Stimulated activated effector memory CD8-positive, alpha-beta T cell treated with anti-CD3 and anti-CD28 coated beads, Interleukin-12 subunit alpha, Interleukin-12 subunit beta, amount 100 ng/mL, for 72 hours (primary cell): Measurements from ENCODE around the gene OLFML1.

Experiments
- ATAC-seq: fragments of 150-1000 bp; cut with Tn5 transposase; 2 replicates; pipeline ENCODE4 v1.10.0; 2021
- DNase-seq, 2 donors: peaks; one replicate each; pipeline ENCODE4 v3.0.0; 2021 to 2022; ENCODE audit warnings: low spot score in 2 of 2
- H3K27ac Mint-ChIP-seq: one replicate; pipeline ENCODE4 v1.8.0; 2022; ENCODE audit warnings: mild to moderate bottlenecking, mixed read lengths
- H3K36me3 Mint-ChIP-seq: one replicate; pipeline ENCODE4 v1.8.0; 2022; ENCODE audit warnings: mild to moderate bottlenecking, mixed read lengths
- H3K4me1 Mint-ChIP-seq: one replicate; pipeline ENCODE4 v1.8.0; 2022; ENCODE audit warnings: mixed read lengths
- H3K4me3 Mint-ChIP-seq: one replicate; pipeline ENCODE4 v1.8.0; 2022; ENCODE audit warnings: mild to moderate bottlenecking, mixed read lengths
- H3K9me3 Mint-ChIP-seq: one replicate; pipeline ENCODE4 v1.8.0; 2022; ENCODE audit warnings: mixed read lengths

OLFML1 gene

DNA sequence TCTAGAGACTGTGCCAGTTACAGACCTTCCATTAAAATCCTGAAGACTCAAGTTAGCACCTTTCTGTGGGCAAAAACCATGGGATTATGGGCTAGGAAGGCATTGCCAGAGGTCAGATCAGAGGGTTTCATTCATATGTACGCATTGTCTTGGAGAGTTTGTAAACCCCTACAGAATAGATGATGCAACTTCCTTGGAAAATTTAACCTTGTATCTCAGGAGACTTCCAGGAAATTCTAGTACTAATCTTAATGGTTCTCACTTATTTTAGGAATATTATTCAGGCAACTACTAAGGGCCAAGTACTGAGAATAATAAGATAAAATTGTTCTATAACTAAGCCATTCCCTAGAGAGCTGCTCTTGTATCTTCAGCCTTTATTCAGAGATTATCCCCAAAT is 6.9 kb downstream of the OLFML1 start:
- no peak overlapping the region for H3K27ac Mint-ChIP-seq
- H3K4me1 Mint-ChIP-seq = no peaks in the 10 kb centered on the region
- H3K9me3 Mint-ChIP-seq = no peaks in the 10 kb centered on the region
- DNase-seq (no peak), ATAC-seq (no peak)
- H3K4me3 Mint-ChIP-seq = no peak overlapping the region
- H3K36me3 Mint-ChIP-seq = no peaks in the 10 kb centered on the region

DNA sequence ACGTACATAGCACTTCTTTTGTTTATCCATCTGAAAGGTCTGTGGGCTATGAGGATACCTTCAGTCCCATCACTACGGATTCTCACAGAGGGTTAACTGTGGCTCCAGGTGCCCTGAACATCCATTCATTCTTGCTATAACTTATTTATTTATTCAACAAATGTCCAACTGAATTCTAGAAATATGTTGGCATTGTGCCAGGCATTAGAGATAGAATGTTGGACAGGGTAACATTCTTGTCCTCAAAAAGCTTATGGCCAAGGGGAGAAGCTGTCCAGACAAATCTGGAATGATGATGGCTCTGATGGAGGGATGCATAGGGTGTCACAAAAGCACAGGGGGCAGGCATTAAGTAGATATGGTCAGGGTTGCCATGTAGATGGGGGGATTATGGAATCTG is 8.4 kb downstream of the OLFML1 start:
- no peak overlapping the region for H3K27ac Mint-ChIP-seq

DNA sequence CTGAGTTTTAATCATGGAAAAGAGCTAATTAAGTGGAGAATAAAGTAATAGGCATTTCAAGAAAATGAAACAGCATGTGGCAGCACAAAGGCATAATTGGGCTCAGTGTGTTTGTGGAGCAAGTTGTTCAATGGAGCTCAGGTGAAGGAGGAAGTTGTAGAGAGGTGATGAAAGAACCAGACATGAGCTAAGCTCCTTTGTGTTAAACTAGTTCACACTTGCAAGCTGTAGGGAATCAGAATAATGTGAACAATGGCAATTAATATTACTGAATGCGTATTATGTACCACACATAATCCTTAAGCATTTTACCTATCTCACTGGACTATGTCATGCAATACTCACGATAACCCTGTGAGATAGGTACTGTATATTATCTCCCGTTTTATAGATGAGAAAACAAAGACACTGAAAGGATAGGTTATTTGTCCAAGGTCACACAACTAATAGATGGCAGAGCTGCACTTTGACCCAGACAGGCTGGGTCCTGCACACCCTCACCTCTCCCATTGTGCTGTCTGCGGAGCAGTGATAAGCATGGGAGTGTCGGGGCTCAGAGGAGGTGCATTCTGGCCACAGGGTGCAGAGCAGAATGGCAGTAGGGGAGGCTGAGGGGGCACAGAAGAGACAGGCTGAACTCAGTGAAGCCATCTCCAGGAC is 8.9 kb downstream of the OLFML1 start:
- H3K36me3 Mint-ChIP-seq = no peaks in the 10 kb centered on the region
- no peak for ATAC-seq
- H3K4me3 Mint-ChIP-seq = no peak overlapping the region
- H3K27ac Mint-ChIP-seq = no peak overlapping the region
- no peak for DNase-seq
- no peaks in the 10 kb centered on the region for H3K4me1 Mint-ChIP-seq
- H3K9me3 Mint-ChIP-seq = no peaks in the 10 kb centered on the region

More for the DNA sequence above, 8.4 kb downstream of the OLFML1 start:
- H3K4me3 Mint-ChIP-seq = no peak overlapping the region
- no peaks in the 10 kb centered on the region for H3K4me1 Mint-ChIP-seq
- H3K9me3 Mint-ChIP-seq = no peaks in the 10 kb centered on the region
- no peak for DNase-seq
- no peak for ATAC-seq
- H3K36me3 Mint-ChIP-seq = no peaks in the 10 kb centered on the region

DNA sequence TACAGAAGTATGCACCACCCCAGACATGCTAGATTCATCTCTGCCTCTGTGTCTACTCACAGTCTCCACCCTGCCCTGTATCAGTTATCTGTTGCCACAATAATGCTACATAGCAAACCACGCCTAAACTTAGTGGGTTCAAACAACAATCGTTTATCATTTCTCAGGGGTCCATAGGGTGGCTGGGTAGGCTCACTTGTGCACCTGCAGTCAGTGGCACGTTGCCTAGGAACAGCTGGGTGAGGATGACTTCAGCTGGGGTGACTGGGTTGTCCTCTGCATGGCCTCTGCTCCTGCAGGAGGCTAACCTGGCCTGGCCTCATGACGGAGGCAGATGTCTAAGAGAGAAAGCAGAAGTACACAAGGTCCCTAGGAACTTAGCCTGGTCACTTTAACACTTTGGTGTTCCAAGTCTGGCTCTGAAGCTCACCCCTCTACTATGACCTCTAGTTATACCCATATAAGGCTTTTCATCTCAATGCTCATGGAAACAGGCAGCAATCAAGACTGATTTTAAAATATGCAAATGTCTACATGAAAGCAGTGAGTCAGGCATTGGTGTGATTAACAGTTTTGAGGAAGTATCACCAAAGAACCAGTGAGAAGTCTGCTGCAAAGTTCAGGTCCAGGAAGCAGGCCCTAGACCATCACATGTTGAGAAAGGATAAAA is 10.7 kb downstream of the OLFML1 start:
- Mint-ChIP-seq H3K4me1 (no peaks in the 10 kb centered on the region), H3K27ac (no peak overlapping the region), H3K9me3 (no peaks in the 10 kb centered on the region), H3K36me3 (no peaks in the 10 kb centered on the region), H3K4me3 (no peak overlapping the region)
- ATAC-seq (peak; percentile 62), DNase-seq (no peak)

DNA sequence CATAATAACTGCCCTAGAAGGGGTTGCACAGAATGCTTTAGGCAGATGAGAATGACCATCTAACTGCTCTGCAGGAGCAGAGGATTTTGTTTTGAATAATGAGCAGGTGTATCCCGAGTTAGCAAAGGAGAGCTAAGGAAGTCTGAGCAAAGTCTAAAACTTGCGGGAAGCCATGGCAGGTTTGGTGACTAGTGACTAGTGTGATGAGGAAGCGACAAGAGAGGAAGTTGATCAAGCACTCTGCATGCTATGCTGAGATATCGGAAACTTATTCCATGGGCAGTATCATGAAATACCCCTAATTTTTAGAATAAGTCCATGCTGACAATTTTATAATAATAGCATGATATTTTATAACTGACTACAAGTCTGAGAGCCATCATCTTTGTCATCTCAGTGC is 12.9 kb downstream of the OLFML1 start:
- no peaks in the 10 kb centered on the region for H3K4me1 Mint-ChIP-seq
- H3K4me3 Mint-ChIP-seq = no peak overlapping the region
- no peak for DNase-seq
- no peak for ATAC-seq
- no peak overlapping the region for H3K27ac Mint-ChIP-seq
- no peaks in the 10 kb centered on the region for H3K9me3 Mint-ChIP-seq
- H3K36me3 Mint-ChIP-seq = no peaks in the 10 kb centered on the region

DNA sequence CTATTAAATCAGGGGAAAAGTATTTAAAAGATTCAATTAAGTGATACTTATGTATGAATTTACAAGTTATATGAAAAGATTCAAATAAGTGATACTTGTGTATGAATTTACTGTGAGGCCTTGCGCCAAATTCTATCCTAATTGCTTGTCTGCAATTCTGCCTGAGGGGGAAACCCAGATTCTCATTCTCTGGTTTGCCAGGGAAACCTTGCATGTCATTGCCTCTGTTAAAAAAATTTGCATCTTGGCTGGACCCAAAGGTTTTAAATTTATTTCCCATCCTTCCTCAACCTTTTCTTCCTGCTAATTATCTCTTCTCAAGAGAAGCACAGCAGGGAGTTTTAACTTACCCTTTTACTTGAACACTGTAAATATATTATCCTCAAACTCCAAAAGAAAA is 13.8 kb downstream of the OLFML1 start:
- no peak for DNase-seq
- H3K36me3 Mint-ChIP-seq = no peaks in the 10 kb centered on the region
- no peak overlapping the region for H3K4me3 Mint-ChIP-seq
- H3K27ac Mint-ChIP-seq = no peak overlapping the region
- no peak for ATAC-seq
- H3K4me1 Mint-ChIP-seq = no peaks in the 10 kb centered on the region
- no peaks in the 10 kb centered on the region for H3K9me3 Mint-ChIP-seq

DNA sequence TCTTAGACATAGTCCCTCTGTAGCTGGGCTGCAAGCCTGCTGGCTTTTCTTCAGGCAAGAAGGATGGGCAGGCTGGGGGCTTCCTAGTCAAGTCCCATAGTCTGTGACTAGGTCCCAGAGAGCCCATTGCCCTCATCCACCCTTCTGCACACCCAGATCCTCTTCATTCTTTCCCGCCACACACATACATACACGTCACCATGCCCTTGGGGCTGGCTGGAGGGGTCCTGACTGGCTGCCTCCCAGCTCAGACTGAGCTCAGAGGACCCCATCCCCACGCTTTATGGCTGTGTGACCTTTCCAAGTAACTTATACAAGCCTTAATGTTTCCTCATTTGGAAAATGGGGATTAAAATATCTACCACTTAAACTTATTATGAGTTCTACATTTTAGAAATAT is 14.9 kb downstream of the OLFML1 start:
- Mint-ChIP-seq H3K9me3 (no peaks in the 10 kb centered on the region), H3K4me1 (no peaks in the 10 kb centered on the region), H3K27ac (no peak overlapping the region), H3K36me3 (no peaks in the 10 kb centered on the region), H3K4me3 (no peak overlapping the region)
- DNase-seq (no peak), ATAC-seq (no peak)

DNA sequence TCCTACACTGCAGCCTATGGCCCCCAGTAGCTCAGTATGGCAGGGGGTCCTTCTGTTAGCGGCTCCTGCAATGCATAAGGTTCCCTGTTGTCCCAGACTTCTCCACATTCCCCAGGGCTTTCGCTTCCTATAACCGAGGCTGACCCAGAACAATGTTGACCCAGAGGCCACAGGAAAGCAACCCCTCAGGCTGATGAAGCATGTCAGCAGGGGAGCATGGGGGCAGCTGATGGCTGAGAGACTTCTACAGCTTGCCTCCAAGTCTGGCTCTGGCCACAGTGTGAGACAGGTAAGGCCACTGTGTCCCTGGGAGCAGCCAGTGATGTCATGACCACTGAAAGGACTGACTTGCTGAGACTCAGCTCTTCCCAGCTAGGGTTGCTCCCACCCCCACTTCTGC is 15.9 kb downstream of the OLFML1 start:
- no peak overlapping the region for H3K4me3 Mint-ChIP-seq
- H3K9me3 Mint-ChIP-seq = no peaks in the 10 kb centered on the region
- no peaks in the 10 kb centered on the region for H3K4me1 Mint-ChIP-seq
- no peaks in the 10 kb centered on the region for H3K36me3 Mint-ChIP-seq
- ATAC-seq (no peak), DNase-seq (no peak)
- no peak overlapping the region for H3K27ac Mint-ChIP-seq

DNA sequence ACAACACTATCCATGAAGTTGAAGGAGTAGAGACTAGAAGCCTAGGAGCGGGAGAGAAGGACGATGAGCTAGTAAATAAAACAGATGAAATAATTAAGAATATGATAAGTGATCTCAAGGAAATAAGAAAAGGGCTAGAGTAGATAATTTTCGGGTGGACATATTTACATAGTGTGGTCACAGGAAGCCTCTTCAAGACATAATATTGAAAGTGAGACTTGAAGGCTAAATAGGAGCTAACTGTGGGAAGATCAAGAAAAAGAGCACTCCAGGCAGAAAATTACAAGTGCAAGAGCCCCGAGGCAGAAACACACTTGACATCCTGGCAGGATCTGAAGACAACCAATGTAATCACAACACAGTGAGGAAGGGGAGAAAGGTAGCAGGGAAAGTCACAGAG is 16.6 kb downstream of the OLFML1 start:
- no peaks in the 10 kb centered on the region for H3K9me3 Mint-ChIP-seq
- ATAC-seq = no peak
- H3K27ac Mint-ChIP-seq = no peak overlapping the region
- H3K4me1 Mint-ChIP-seq = no peaks in the 10 kb centered on the region
- H3K36me3 Mint-ChIP-seq = no peaks in the 10 kb centered on the region
- no peak overlapping the region for H3K4me3 Mint-ChIP-seq
- no peak for DNase-seq

DNA sequence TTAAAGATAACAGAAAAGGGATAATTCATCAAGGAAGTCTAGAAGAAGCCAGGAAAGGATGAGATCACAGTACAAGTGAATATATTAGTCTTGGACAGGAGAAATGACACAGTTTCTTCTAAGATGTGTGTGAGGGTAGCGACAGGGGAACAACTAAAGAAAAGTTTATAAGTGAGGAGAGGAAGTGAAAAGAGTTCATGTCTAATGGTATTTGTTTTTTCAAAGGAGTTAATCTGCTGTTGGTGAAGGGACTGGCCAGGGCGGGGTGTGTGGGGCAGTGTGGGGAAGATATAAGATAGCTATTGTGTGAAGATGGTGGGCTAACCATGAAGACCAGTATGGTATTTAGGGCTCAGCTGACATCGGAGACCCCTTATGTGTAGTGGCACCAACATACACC is 20.9 kb downstream of the OLFML1 start:
- no peaks in the 10 kb centered on the region for H3K9me3 Mint-ChIP-seq
- no peak overlapping the region for H3K4me3 Mint-ChIP-seq
- ATAC-seq (no peak), DNase-seq (no peak)
- no peak overlapping the region for H3K27ac Mint-ChIP-seq
- no peaks in the 10 kb centered on the region for H3K36me3 Mint-ChIP-seq
- no peaks in the 10 kb centered on the region for H3K4me1 Mint-ChIP-seq

DNA sequence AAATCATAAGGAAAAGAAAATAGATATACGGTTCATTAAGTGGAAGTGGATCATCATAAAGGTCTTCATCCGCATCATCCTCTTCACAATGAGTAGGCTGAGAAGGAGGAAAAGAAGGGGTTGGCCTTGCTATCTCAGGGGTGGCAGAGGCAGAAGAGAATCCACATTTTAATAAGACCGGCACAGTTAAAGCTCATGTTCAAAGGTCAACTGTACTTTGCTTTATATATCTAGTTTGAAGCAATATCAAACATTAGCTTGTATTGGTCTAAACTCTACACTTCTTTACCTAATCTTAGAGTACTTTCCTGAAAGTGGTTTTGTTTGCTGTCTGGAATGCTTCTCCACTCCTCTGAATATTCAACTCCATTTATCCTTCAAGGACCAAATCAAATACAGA is 22.8 kb downstream of the OLFML1 start:
- no peak overlapping the region for H3K27ac Mint-ChIP-seq
- DNase-seq (no peak), ATAC-seq (no peak)
- H3K4me3 Mint-ChIP-seq = no peak overlapping the region
- no peaks in the 10 kb centered on the region for H3K4me1 Mint-ChIP-seq
- no peaks in the 10 kb centered on the region for H3K36me3 Mint-ChIP-seq
- H3K9me3 Mint-ChIP-seq = no peaks in the 10 kb centered on the region

DNA sequence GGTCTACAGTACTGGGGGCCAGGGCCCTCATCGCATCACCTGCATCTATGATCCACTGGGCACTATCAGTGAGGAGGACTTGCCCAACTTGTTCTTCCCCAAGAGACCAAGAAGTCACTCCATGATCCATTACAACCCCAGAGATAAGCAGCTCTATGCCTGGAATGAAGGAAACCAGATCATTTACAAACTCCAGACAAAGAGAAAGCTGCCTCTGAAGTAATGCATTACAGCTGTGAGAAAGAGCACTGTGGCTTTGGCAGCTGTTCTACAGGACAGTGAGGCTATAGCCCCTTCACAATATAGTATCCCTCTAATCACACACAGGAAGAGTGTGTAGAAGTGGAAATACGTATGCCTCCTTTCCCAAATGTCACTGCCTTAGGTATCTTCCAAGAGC is 24.7 kb downstream of the OLFML1 start:
- Mint-ChIP-seq H3K27ac (no peak overlapping the region), H3K4me1 (no peaks in the 10 kb centered on the region), H3K36me3 (no peaks in the 10 kb centered on the region), H3K4me3 (no peak overlapping the region), H3K9me3 (no peaks in the 10 kb centered on the region)
- DNase-seq (no peak), ATAC-seq (no peak)

DNA sequence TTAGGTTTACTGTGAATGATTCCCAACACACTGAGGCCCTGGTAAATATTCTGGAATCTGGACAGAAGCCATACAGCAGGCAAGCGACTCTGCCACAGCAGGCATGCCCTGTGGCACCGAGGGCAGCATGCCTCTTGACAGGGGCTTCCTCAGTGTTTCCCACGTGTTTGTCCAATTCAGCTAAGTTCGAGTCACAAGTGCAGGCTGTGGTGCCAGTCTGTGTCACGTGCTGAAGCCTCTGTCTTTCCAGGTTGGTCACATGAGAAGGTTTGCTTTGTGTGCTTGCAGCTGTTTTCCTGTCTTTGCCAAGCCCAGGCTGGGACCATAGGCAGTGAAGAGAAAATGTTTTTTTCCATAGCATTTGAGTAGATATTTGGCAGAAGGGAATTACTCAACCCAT is 26.1 kb downstream of the OLFML1 start:
- DNase-seq = no peak
- H3K36me3 Mint-ChIP-seq = no peaks in the 10 kb centered on the region
- no peak for ATAC-seq
- H3K9me3 Mint-ChIP-seq = no peaks in the 10 kb centered on the region
- H3K4me3 Mint-ChIP-seq = no peak overlapping the region
- no peak overlapping the region for H3K27ac Mint-ChIP-seq
- H3K4me1 Mint-ChIP-seq = no peaks in the 10 kb centered on the region

DNA sequence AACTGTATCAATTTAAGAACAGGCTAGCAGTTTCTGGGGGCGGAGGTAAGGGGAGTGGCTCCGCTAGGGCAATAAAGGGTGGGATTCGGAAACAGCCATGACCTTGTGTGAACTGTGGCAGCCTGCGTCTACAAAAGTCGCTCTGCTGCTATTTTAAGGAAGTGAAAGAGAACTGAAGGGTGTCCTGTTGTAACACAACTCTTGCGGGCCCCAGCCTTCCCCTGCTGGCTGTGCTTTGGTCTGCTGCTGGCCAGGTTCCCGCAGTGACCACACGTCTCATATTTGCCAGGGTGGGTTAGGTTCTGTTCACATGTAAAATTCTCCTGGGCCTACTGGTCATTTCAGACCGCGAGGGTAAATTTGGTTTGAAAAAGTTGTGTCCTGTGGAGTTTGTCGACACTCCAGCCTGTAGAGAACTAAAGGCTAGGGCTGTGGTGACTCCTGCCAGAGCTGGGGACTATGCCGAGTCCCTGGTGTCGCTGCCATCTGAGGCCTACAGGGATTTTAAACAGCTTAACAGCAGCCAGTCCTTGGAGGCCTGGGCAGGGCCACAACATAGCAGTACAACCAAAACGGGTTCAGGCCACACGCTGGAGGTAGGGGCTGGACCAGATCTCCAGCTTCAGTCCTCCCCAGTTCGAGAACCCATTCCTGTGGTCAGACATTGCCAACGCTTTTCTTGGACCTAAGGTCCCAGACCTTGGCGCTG is 27.4 kb downstream of the OLFML1 start:
- H3K9me3 Mint-ChIP-seq = no peaks in the 10 kb centered on the region
- no peak for DNase-seq
- peaks cover 8% of the 10 kb centered on the region for H3K4me1 Mint-ChIP-seq
- ATAC-seq = peak; percentile 48
- H3K27ac Mint-ChIP-seq = peak overlapping the region; percentile 85
- peak overlapping the region; percentile 80 for H3K4me3 Mint-ChIP-seq
- H3K36me3 Mint-ChIP-seq = no peaks in the 10 kb centered on the region

DNA sequence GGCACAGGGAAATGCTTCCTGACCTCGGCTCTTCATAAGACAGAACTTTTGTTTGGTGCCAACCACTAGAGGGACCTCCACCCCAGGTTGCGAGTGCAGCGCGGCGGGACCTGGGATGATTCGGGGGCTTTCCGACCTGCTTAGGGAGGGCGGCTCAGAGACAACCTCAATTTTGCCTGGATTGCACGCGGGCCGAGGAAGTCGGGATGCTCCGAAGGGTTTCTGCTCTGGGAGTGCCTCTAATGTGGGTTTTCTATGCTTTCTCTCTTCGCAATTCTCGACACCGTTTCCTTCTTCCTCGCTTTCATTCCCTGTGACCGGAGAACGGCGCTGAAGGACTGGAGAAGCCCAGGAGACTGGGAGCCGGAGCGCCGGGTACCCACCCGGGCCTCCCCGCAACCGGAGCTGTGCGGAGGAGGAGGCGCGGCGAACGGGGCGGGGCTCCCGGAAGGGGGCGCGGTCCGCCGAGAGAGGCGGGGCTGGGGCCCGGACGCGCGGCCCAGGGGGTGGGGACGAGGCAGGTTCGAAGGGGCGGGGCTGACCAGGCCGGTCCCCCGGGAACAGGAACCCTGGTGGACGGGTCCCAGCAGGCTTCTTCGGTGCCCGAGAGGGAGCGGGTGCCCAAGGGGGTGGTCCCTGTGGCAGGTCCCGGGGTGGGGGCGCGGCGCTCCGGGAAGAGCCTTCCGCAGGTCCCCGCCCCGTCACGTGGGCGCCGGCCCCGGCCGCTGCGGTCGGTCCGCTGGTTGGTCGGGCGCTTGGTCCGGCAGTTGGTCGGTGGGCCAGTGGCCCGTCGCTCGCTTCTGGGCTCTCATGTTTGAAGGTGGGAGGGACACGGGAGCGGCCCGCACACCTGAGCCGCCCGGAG is 28.2 kb downstream of the OLFML1 start, which contains the start of gene PPFIBP2:
PPFIBP2 (plus strand) TSS at position 766 of the 865 bp plus-strand sequence. CDS start 35,477 bp downstream, outside the sequence.
- DNase-seq = peak; percentile 86 to 93
- peak; percentile 94 for ATAC-seq
- peaks cover 8% of the 10 kb centered on the region for H3K4me1 Mint-ChIP-seq
- no peaks in the 10 kb centered on the region for H3K9me3 Mint-ChIP-seq
- peak within 1 kb of the TSS; percentile 85 for H3K27ac Mint-ChIP-seq
- no peaks in the 10 kb centered on the region for H3K36me3 Mint-ChIP-seq
- peak within 1 kb of the TSS; percentile 80 for H3K4me3 Mint-ChIP-seq
